Activated T-helper 9 cell treated with anti-CD3 and anti-CD28 coated beads, Interleukin-2, amount 50 U/mL, for 16 hours (primary cell): Measurements from ENCODE around the gene GALNT17.
"Not testable (repeated sequence)": the region's sequence is repeated elsewhere in the genome, so short reads cannot be mapped to it uniquely, and the experiment has no call there.

ENCODE experiments used
- DNase-seq: peaks from one replicate; pipeline ENCODE4 v3.0.0-alpha.2; 2020; ENCODE audit warnings: low read depth

The GALNT17 gene

GRCh38 chr7:71236230-71237105 lies 104.5 kb downstream of the GALNT17 start:
- DNase-seq = no peak

GRCh38 chr7:71237945-71238344 lies 106.0 kb downstream of the GALNT17 start:
- no peak for DNase-seq

- DNase-seq = no peak
Measured at GRCh38 chr7:71238581-71239295, 106.8 kb downstream of the GALNT17 start.

- DNase-seq = no peak
Measured at GRCh38 chr7:71239586-71240268, 107.8 kb downstream of the GALNT17 start.

GRCh38 chr7:71243736-71244410 lies 111.9 kb downstream of the GALNT17 start:
- DNase-seq = no peak

GRCh38 chr7:71245038-71245437 lies 113.1 kb downstream of the GALNT17 start:
- DNase-seq = no peak

- DNase-seq = no peak
Measured at GRCh38 chr7:71251706-71252105, 119.8 kb downstream of the GALNT17 start.

GRCh38 chr7:71254751-71255150 lies 122.8 kb downstream of the GALNT17 start:
- DNase-seq = no peak

- DNase-seq = no peak
Measured at GRCh38 chr7:71255537-71256178, 123.7 kb downstream of the GALNT17 start.

- no peak for DNase-seq
Measured at GRCh38 chr7:71261066-71261465, 129.1 kb downstream of the GALNT17 start.

- DNase-seq = not testable (repeated sequence)
Measured at GRCh38 chr7:71262834-71263233, 130.9 kb downstream of the GALNT17 start.

- no peak for DNase-seq
Measured at GRCh38 chr7:71264005-71264404, 132.1 kb downstream of the GALNT17 start.

- DNase-seq = no peak
Measured at GRCh38 chr7:71266912-71267311, 135.0 kb downstream of the GALNT17 start.

GRCh38 chr7:71267734-71268469 lies 136.0 kb downstream of the GALNT17 start:
- DNase-seq = no peak

- DNase-seq = no peak
Measured at GRCh38 chr7:71270558-71270957, 138.6 kb downstream of the GALNT17 start.

GRCh38 chr7:71271203-71271602 lies 139.3 kb downstream of the GALNT17 start:
- DNase-seq = no peak

- no peak for DNase-seq
Measured at GRCh38 chr7:71272509-71273490, 140.9 kb downstream of the GALNT17 start.

GRCh38 chr7:71278257-71278656 lies 146.3 kb downstream of the GALNT17 start:
- no peak for DNase-seq

- no peak for DNase-seq
Measured at GRCh38 chr7:71281261-71281660, 149.3 kb downstream of the GALNT17 start.

GRCh38 chr7:71283802-71284201 lies 151.9 kb downstream of the GALNT17 start:
- DNase-seq = no peak
